ENCODE results near the gene CCDC122. TPM values are rescaled to one million over a fixed set of nuclear protein-coding genes. Genes with fewer than 3 reads are reported as not detected.

The CCDC122 gene
- total RNA-seq, 6 donors from 2014 or later = 3.5 to 52.4 (median 4.4) TPM

DNA sequence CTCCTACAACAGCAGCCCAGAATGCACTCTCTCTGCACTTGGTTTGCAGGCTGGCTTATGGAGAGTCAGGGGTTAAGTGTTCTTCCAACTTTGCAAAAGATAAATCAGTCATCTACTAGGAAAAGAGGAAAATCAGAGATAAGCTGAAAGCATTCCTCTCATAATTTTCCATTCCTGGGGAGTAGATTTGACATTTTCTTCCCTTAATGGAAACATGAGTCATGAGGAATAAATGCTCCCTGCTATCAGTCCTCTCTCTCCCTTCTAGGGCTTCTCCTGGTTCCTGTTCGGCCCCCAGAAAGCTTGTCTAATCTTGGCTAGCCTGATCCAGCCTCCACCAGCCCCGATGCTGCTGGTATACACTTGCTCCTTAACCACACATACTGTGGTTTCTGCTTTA, 64.3 kb downstream of the CCDC122 start:
- Histone ChIP-seq H3K36me3 (no peaks in the 10 kb centered on the region), H3K4me3 (no peak overlapping the region), H3K27ac (no peak overlapping the region), H3K9me3 (no peaks in the 10 kb centered on the region), H3K4me1 (no peaks in the 10 kb centered on the region), H3K27me3 (no peaks in the 10 kb centered on the region)
- ATAC-seq (ENCODE audit: low FRiP score in 2 of 2) = peak in 1 of 2 donors; percentile 29
- no peak for DNase-seq
- TF ChIP-seq EP300 (IDR thresholded peaks at IDR 0.05) = no peak
- TF ChIP-seq CTCF (IDR thresholded peaks at IDR 0.05) = no peak
- TF ChIP-seq POLR2AphosphoS5 (IDR thresholded peaks at IDR 0.05) = no peak
- TF ChIP-seq POLR2A (IDR thresholded peaks at IDR 0.05) = no peak
- WGBS, 2 donors = 45 to 46% methylated on average over 2 of the region's 2 CpGs

- H3K9me3 ChIP-seq = no peaks in the 10 kb centered on the region
- H3K36me3 ChIP-seq = no peaks in the 10 kb centered on the region
- peaks cover 0 to 8% (median 2%) of the 10 kb centered on the region in 4 donors for H3K4me1 ChIP-seq
- DNase-seq (no peak), ATAC-seq (ENCODE audit: low FRiP score in 2 of 2) (no peak)
- H3K4me3 ChIP-seq = no peak overlapping the region
- no peak overlapping the region for H3K27ac ChIP-seq
- no peaks in the 10 kb centered on the region for H3K27me3 ChIP-seq
- TF ChIP-seq POLR2AphosphoS5 (IDR thresholded peaks at IDR 0.05) (no peak), POLR2A (IDR thresholded peaks at IDR 0.05) (no peak), CTCF (IDR thresholded peaks at IDR 0.05) (no peak), EP300 (IDR thresholded peaks at IDR 0.05) (no peak)
These were observed 70.9 kb downstream of the CCDC122 start for GRCh38 chr13:43808676-43809075.

GRCh38 chr13:43805681-43806128, 73.8 kb downstream of the CCDC122 start:
- DNase-seq = no peak
- ATAC-seq (ENCODE audit: low FRiP score in 2 of 2) = no peak
- WGBS, 2 donors = 88 to 93% methylated on average over 6 of the region's 6 CpGs

GRCh38 chr13:43805071-43805468, 74.5 kb downstream of the CCDC122 start:
- peak in 1 of 2 donors; percentile 81 for ATAC-seq (ENCODE audit: low FRiP score in 2 of 2)
- 39 to 40% methylated on average over 3 of the region's 3 CpGs for WGBS, 2 donors
- TF ChIP-seq POLR2A (IDR thresholded peaks at IDR 0.05) = no peak
- TF ChIP-seq CTCF (IDR thresholded peaks at IDR 0.05) = no peak
- TF ChIP-seq POLR2AphosphoS5 (IDR thresholded peaks at IDR 0.05) = no peak
- TF ChIP-seq EP300 (IDR thresholded peaks at IDR 0.05) = no peak
- Histone ChIP-seq H3K27me3 (no peaks in the 10 kb centered on the region), H3K4me3 (no peak overlapping the region), H3K4me1 (peaks cover 0 to 8% (median 2%) of the 10 kb centered on the region in 4 donors), H3K36me3 (no peaks in the 10 kb centered on the region), H3K27ac (no peak overlapping the region), H3K9me3 (no peaks in the 10 kb centered on the region)
- DNase-seq = no peak

More at GRCh38 chr13:43805681-43806128, 73.8 kb downstream of the CCDC122 start:
- H3K27ac ChIP-seq = no peak overlapping the region
- no peak overlapping the region for H3K4me3 ChIP-seq
- peaks cover 0 to 8% (median 2%) of the 10 kb centered on the region in 4 donors for H3K4me1 ChIP-seq
- no peaks in the 10 kb centered on the region for H3K36me3 ChIP-seq
- H3K9me3 ChIP-seq = no peaks in the 10 kb centered on the region
- no peak for TF ChIP-seq CTCF (IDR thresholded peaks at IDR 0.05)
- TF ChIP-seq EP300 (IDR thresholded peaks at IDR 0.05) = no peak
- TF ChIP-seq POLR2AphosphoS5 (IDR thresholded peaks at IDR 0.05) = no peak
- TF ChIP-seq POLR2A (IDR thresholded peaks at IDR 0.05) = no peak
- H3K27me3 ChIP-seq = no peaks in the 10 kb centered on the region

DNA sequence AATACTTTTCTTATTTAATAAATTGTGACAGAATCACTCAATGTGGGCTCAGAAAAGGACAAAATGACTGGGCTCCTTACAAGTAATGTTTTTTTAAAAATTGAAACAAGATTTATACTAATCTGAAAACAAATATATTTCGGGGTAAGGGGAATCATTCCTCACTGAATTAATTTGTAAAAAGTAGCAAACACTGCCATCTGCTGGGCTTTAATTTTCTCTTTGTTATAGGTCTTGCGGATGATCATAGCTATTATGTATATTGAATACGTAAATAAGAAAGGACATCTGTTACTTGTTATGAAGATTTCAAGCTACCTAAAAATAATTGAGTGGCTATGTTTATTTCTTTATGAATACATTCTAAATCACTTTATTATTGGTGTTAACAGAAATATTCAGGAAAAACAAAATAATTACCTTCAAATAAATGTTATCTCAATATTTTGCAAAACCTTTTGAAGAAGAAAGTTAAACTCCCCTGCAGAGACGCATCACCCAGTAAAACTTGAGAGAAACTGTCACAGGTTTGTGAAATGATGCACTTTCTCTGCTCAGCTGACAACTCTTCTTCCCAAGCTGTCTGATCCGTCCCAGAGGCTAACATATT, 75.0 kb downstream of the CCDC122 start:
- H3K9me3 ChIP-seq = no peaks in the 10 kb centered on the region
- peaks cover 0 to 8% (median 2%) of the 10 kb centered on the region in 4 donors for H3K4me1 ChIP-seq
- H3K27ac ChIP-seq = no peak overlapping the region
- 23 to 24% methylated on average over 5 of the region's 5 CpGs for WGBS, 2 donors
- ATAC-seq (ENCODE audit: low FRiP score in 2 of 2) (peak in 1 of 2 donors; percentile 77), DNase-seq (no peak)
- no peak overlapping the region for H3K4me3 ChIP-seq
- H3K36me3 ChIP-seq = no peaks in the 10 kb centered on the region
- TF ChIP-seq POLR2A (IDR thresholded peaks at IDR 0.05) (no peak), CTCF (IDR thresholded peaks at IDR 0.05) (peak; percentile 9 to 56 (median 40))
- H3K27me3 ChIP-seq = no peaks in the 10 kb centered on the region
